OCI-LY3 (cell line): ENCODE data around the gene PLD5.

ENCODE experiments used
- H2AFZ ChIP-seq: fragments of 200-600, 300-600 bp; shearing (Covaris generic); 2 replicates; pipeline ENCODE4 v1.6.0; 2014; ENCODE audit warnings: antibody characterized with exemption, low read depth, low read length
- H3K27ac ChIP-seq: fragments of 200-600, 300-600 bp; sonication (generic); 2 replicates; pipeline ENCODE4 v1.5.1; 2014; ENCODE audit warnings: mild to moderate bottlenecking, low read length, moderate library complexity, mixed read lengths
- H3K27me3 ChIP-seq: fragments of 200-600, 300-600 bp; sonication (generic); 2 replicates; pipeline ENCODE4 v1.6.1; 2014; ENCODE audit warnings: low read depth, low read length, mixed read lengths
- H3K36me3 ChIP-seq: fragments of 200-600, 300-600 bp; sonication (generic); replicated peaks from 2 replicates; pipeline ENCODE3; 2014; ENCODE audit warnings: low read depth, low read length, mixed read lengths
- H3K4me1 ChIP-seq: fragments of 300-600, 200-600 bp; sonication (generic); 2 replicates; pipeline ENCODE4 v1.6.1; 2014; ENCODE audit warnings: low read length, mixed read lengths
- H3K4me2 ChIP-seq: fragments of 200-600, 300-600 bp; sonication (generic); 2 replicates; pipeline ENCODE4 v1.6.1; 2014; ENCODE audit warnings: low read length, mixed read lengths
- H3K4me3 ChIP-seq: fragments of 300-600, 200-600 bp; sonication (generic); 2 replicates; pipeline ENCODE4 v1.5.1; 2014; ENCODE audit warnings: antibody characterized with exemption, mild to moderate bottlenecking, low read length, moderate library complexity
- H3K79me2 ChIP-seq: fragments of 300-600, 200-600 bp; shearing (Covaris generic); 2 replicates; pipeline ENCODE4 v1.6.1; 2014; ENCODE audit warnings: mild to moderate bottlenecking, low read length, mixed read lengths
- H3K9ac ChIP-seq: fragments of 300-600, 200-600 bp; shearing (Covaris generic); 2 replicates; pipeline ENCODE4 v1.6.0; 2014; ENCODE audit warnings: mild to moderate bottlenecking, low read length, moderate library complexity
- H3K9me3 ChIP-seq: fragments of 200-600, 300-600 bp; shearing (Covaris generic); 2 replicates; pipeline ENCODE4 v1.6.1; 2014; ENCODE audit warnings: low read length, mixed read lengths; ENCODE audit not compliant: insufficient read depth
- H4K20me1 ChIP-seq: fragments of 200-600, 300-600 bp; sonication (generic); 2 replicates; pipeline ENCODE4 v1.6.1; 2016; ENCODE audit warnings: low read length, mixed read lengths; ENCODE audit not compliant: insufficient read depth
- EZH2phosphoT487 ChIP-seq: fragments of 200-600 bp; shearing (Covaris generic); IDR thresholded peaks from 2 replicates; pipeline ENCODE4 v1.6.1; 2018; ENCODE audit warnings: antibody characterized with exemption, mixed run types, low read depth
- TF ChIP-seq, protein P1 (sequence below): fragments of 200-600, 300-600 bp; sonication (generic); IDR thresholded peaks from 2 replicates; pipeline ENCODE4 v1.5.1; 2014; ENCODE audit warnings: antibody characterized with exemption, low read length, low read depth

PLD5 gene

DNA sequence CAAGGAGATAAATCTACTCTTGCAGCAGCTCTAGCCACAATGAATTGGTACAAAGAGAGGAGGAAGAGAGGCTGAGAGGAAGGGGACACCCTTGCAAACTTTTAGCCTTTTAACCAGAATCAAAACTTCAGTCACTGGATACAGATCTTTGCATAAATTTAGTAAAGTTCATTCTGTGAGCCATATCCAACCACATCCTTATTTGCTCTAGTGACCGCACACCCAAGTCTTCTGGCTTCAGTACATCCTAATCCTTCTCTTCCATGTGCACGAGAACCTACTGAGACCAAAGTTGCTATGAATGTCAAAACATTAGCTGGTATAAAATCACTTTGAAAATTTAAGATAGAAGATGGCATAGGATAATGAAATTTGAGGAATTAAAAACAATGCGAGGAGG lies 21.9 kb upstream of the PLD5 start:
- Histone ChIP-seq H3K9ac (no peak overlapping the region), H3K79me2 (no peaks in the 10 kb centered on the region), H3K4me1 (no peaks in the 10 kb centered on the region), H3K27ac (no peak overlapping the region), H3K36me3 (no peaks in the 10 kb centered on the region), H3K9me3 (no peaks in the 10 kb centered on the region), H4K20me1 (no peaks in the 10 kb centered on the region), H3K27me3 (no peaks in the 10 kb centered on the region), H3K4me3 (no peak overlapping the region), H3K4me2 (no peak overlapping the region), H2AFZ (no peak overlapping the region)
- TF ChIP-seq, protein P1, sequence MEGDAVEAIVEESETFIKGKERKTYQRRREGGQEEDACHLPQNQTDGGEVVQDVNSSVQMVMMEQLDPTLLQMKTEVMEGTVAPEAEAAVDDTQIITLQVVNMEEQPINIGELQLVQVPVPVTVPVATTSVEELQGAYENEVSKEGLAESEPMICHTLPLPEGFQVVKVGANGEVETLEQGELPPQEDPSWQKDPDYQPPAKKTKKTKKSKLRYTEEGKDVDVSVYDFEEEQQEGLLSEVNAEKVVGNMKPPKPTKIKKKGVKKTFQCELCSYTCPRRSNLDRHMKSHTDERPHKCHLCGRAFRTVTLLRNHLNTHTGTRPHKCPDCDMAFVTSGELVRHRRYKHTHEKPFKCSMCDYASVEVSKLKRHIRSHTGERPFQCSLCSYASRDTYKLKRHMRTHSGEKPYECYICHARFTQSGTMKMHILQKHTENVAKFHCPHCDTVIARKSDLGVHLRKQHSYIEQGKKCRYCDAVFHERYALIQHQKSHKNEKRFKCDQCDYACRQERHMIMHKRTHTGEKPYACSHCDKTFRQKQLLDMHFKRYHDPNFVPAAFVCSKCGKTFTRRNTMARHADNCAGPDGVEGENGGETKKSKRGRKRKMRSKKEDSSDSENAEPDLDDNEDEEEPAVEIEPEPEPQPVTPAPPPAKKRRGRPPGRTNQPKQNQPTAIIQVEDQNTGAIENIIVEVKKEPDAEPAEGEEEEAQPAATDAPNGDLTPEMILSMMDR, result no peak
- no peak for TF ChIP-seq EZH2phosphoT487

DNA sequence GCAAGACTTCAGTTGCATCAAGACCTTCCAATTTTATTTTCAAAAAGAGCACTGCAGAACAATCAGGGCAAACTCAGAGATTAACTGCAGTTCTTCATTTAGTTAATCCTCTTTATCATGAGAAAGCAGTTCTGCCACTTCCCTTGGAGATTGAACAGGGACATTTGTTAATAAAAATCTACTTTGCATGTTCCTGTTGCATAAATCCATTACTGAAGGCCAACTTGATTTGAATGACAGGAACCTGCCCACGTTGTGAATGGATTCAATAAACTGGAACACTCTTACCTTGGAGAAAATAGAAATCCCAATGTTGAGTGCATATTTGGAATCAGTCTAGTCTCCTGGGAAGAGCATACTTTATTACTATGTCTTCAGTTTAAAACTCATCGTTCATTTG lies 19.6 kb upstream of the PLD5 start:
- TF ChIP-seq EZH2phosphoT487, result no peak
- TF ChIP-seq, protein P1, result no peak
- H3K9ac ChIP-seq, result no peak overlapping the region
- H2AFZ ChIP-seq, result no peak overlapping the region
- H3K27me3 ChIP-seq, result no peaks in the 10 kb centered on the region
- no peaks in the 10 kb centered on the region for H3K4me1 ChIP-seq
- H3K36me3 ChIP-seq, result no peaks in the 10 kb centered on the region
- H3K9me3 ChIP-seq, result no peaks in the 10 kb centered on the region
- no peak overlapping the region for H3K4me3 ChIP-seq
- H3K27ac ChIP-seq, result no peak overlapping the region
- H3K4me2 ChIP-seq, result no peak overlapping the region
- H4K20me1 ChIP-seq, result no peaks in the 10 kb centered on the region
- H3K79me2 ChIP-seq, result no peaks in the 10 kb centered on the region

DNA sequence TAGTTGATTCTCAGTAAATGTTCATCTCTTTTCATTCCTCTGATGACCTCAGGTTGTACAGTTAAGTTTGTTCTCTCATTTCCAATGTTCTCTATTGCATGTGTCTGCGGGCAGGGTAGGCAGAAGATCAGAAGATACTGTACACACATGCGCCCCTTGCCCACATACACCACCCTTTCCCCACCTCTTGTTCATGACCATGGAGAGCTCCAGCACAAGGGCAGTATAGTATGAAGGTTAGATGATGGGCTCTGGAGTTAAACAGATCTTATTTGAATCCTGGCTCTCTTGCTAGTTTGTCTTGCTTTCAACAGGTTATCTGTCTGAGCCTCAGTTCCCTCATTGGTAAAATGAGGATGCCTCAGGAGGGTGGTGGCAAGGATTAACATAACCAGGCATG lies 17.8 kb upstream of the PLD5 start:
- no peaks in the 10 kb centered on the region for H4K20me1 ChIP-seq

DNA sequence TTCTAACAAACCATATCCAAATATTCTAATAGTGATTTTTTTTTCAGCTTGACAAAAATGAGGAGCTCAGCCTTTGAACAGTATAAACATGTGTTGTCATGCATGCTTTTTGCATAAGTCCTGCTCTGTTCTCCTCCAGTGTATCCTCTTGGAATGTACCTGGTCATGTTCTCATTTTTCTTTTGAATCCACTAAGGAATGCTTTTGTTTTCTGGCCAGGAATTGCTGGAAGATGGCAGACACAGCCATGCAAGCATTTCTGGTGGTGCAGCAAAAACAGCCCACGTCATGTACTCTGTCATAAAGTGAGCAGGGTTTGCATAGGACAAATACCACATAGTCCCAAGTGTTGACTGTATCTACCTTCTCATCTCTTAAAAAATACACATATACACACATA lies 11.5 kb upstream of the PLD5 start:
- Histone ChIP-seq H3K4me3 (no peak overlapping the region), H3K9ac (no peak overlapping the region), H3K9me3 (no peaks in the 10 kb centered on the region), H4K20me1 (no peaks in the 10 kb centered on the region), H3K27ac (no peak overlapping the region), H3K79me2 (no peaks in the 10 kb centered on the region), H3K27me3 (no peaks in the 10 kb centered on the region), H3K4me2 (no peak overlapping the region), H2AFZ (no peak overlapping the region), H3K4me1 (no peaks in the 10 kb centered on the region), H3K36me3 (no peaks in the 10 kb centered on the region)
- no peak for TF ChIP-seq EZH2phosphoT487
- TF ChIP-seq, protein P1, result no peak

More for the DNA sequence above, 17.8 kb upstream of the PLD5 start:
- Histone ChIP-seq H3K79me2 (no peaks in the 10 kb centered on the region), H3K4me2 (no peak overlapping the region), H3K36me3 (no peaks in the 10 kb centered on the region), H2AFZ (no peak overlapping the region), H3K27me3 (no peaks in the 10 kb centered on the region), H3K9ac (no peak overlapping the region), H3K27ac (no peak overlapping the region), H3K4me3 (no peak overlapping the region), H3K4me1 (no peaks in the 10 kb centered on the region), H3K9me3 (no peaks in the 10 kb centered on the region)
- no peak for TF ChIP-seq EZH2phosphoT487
- TF ChIP-seq, protein P1, result no peak
